Fibroblast of lung (primary cell): Measurements from ENCODE around the gene ABHD16A. TPM values are rescaled to one million over a fixed set of nuclear protein-coding genes. Genes with fewer than 3 reads are reported as not detected.

ENCODE experiments used
- DNase-seq, 2 donors: peaks; one replicate each; pipeline versions ENCODE4 v3.0.0 to v3.0.0-alpha.2; 2010; ENCODE audit warnings: low read depth in 2 of 2
- H2AFZ ChIP-seq: 2 replicates; pipeline ENCODE4 v1.5.1; 2012; ENCODE audit warnings: low read length, control low read depth, inconsistent platforms
- H3K27ac ChIP-seq: 2 replicates; pipeline ENCODE4 v1.5.1; 2011; ENCODE audit warnings: low read length, control low read depth; ENCODE audit not compliant: insufficient read depth
- H3K27me3 ChIP-seq: 2 replicates; pipeline ENCODE4 v1.5.1; 2011; ENCODE audit warnings: mild to moderate bottlenecking, low read length; ENCODE audit not compliant: control insufficient read depth, insufficient read depth
- H3K36me3 ChIP-seq: 2 replicates; pipeline ENCODE4 v1.5.1; 2011; ENCODE audit warnings: low read length; ENCODE audit not compliant: control insufficient read depth, insufficient read depth
- H3K4me1 ChIP-seq: 2 replicates; pipeline ENCODE4 v1.5.1; 2011; ENCODE audit warnings: low read length; ENCODE audit not compliant: control insufficient read depth, insufficient read depth; ENCODE audit errors: extremely low read depth
- H3K4me2 ChIP-seq: 2 replicates; pipeline ENCODE4 v1.5.1; 2011; ENCODE audit warnings: low read length, control low read depth; ENCODE audit not compliant: insufficient read depth; ENCODE audit errors: extremely low read depth
- H3K4me3 ChIP-seq, 4 experiments: fragments of 200-600 bp in 1 of 4; sonication (generic) in 1 of 4; replicated peaks in 1 of 4; 2 replicates each; pipeline ENCODE4 v1.5.1; 2011 to 2016; ENCODE audit warnings: low read length in 4 of 4, low read depth in 3 of 4, mild to moderate bottlenecking in 3 of 4, control low read depth in 2 of 4, inconsistent platforms in 1 of 4, mixed read lengths in 1 of 4; ENCODE audit not compliant: insufficient read depth in 1 of 4; ENCODE audit errors: control extremely low read depth in 1 of 4
- H3K79me2 ChIP-seq: 2 replicates; pipeline ENCODE4 v1.5.1; 2012; ENCODE audit warnings: mild to moderate bottlenecking, low read length, inconsistent platforms; ENCODE audit not compliant: control insufficient read depth, insufficient read depth
- H3K9ac ChIP-seq: 2 replicates; pipeline ENCODE4 v1.5.1; 2011; ENCODE audit warnings: mild to moderate bottlenecking, low read length, control low read depth; ENCODE audit not compliant: insufficient read depth
- H3K9me3 ChIP-seq: 2 replicates; pipeline ENCODE4 v1.5.1; 2012; ENCODE audit warnings: low read depth, low read length; ENCODE audit not compliant: control insufficient read depth, insufficient read depth
- H4K20me1 ChIP-seq: 2 replicates; pipeline ENCODE4 v1.5.1; 2011; ENCODE audit warnings: low read length; ENCODE audit not compliant: control insufficient read depth, insufficient read depth; ENCODE audit errors: extremely low read depth
- EZH2 ChIP-seq: IDR thresholded peaks from 2 replicates; pipeline ENCODE4 v1.5.1; 2012; ENCODE audit warnings: low read length, control low read depth, mild to moderate bottlenecking; ENCODE audit errors: missing control alignments
- polyA plus RNA-seq, 2 donors: library from polyadenylated mRNA; depleted of rRNA in 1 of 2; stranded (reverse) in 1 of 2; unstranded in 1 of 2; fragments of >200 nt; gene quantifications; 2 replicates each; pipeline ENCODE4 v1.2.1, GENCODE V29; 2011 to 2012; ENCODE audit warnings: missing spikeins in 1 of 2
- total RNA-seq: library from RNA; depleted of rRNA; stranded (reverse); fragments of >200 nt; gene quantifications from 2 replicates; pipeline ENCODE4 v1.2.1, GENCODE V29; 2014
- TF ChIP-seq, protein P1 (sequence below), 2 donors: IDR thresholded peaks in 1 of 2; conservative IDR thresholded peaks in 1 of 2; 1 replicate in 1 of 2; 2 replicates in 1 of 2; pipeline ENCODE4 v1.5.1; 2011 to 2012; ENCODE audit warnings: low read length in 2 of 2, control low read depth in 1 of 2, inconsistent platforms in 1 of 2, low read depth in 1 of 2, mild to moderate bottlenecking in 1 of 2

Gene ABHD16A
- total and polyA plus RNA-seq, 2 donors (not counting 1 experiment from before 2014, with no cell fraction given), result 25.1 to 72.0 TPM

DNA sequence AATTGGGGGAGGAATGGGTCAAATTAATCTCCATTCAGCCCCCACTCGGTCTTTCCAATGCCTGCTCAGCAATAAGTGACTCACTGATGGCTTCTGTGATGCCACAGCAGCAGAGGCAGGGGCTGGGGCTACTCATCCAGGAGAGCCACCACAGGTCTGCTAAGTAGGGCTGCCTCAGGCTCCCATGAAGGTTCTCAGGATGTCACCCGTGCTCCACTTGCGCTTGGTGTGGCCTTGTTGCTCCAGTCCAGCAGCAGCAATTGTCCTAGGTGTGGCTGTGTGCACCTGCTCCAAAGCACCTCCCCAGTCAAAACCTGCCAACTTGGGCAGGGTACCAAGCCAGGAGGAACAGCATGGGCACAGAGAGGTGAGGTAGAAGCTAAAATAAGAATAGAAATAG lies 19.0 kb upstream of the ABHD16A start:
- Histone ChIP-seq H3K4me3 (no peak overlapping the region), H3K27ac (no peak overlapping the region), H3K36me3 (peaks cover 6% of the 10 kb centered on the region), H3K27me3 (peaks cover 3% of the 10 kb centered on the region), H3K9me3 (no peaks in the 10 kb centered on the region), H4K20me1 (no peaks in the 10 kb centered on the region), H3K79me2 (no peaks in the 10 kb centered on the region), H3K4me1 (no peaks in the 10 kb centered on the region), H2AFZ (no peak overlapping the region), H3K9ac (no peak overlapping the region), H3K4me2 (no peak overlapping the region)
- TF ChIP-seq, protein P1, sequence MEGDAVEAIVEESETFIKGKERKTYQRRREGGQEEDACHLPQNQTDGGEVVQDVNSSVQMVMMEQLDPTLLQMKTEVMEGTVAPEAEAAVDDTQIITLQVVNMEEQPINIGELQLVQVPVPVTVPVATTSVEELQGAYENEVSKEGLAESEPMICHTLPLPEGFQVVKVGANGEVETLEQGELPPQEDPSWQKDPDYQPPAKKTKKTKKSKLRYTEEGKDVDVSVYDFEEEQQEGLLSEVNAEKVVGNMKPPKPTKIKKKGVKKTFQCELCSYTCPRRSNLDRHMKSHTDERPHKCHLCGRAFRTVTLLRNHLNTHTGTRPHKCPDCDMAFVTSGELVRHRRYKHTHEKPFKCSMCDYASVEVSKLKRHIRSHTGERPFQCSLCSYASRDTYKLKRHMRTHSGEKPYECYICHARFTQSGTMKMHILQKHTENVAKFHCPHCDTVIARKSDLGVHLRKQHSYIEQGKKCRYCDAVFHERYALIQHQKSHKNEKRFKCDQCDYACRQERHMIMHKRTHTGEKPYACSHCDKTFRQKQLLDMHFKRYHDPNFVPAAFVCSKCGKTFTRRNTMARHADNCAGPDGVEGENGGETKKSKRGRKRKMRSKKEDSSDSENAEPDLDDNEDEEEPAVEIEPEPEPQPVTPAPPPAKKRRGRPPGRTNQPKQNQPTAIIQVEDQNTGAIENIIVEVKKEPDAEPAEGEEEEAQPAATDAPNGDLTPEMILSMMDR (conservative IDR thresholded peaks at IDR 0.05 in 1 of 2, IDR thresholded peaks at IDR 0.05 in 1 of 2; ENCODE audit: low read depth in 1 of 2, low read length in 2 of 2), result no peak
- no peak for TF ChIP-seq EZH2
- no peak for DNase-seq

DNA sequence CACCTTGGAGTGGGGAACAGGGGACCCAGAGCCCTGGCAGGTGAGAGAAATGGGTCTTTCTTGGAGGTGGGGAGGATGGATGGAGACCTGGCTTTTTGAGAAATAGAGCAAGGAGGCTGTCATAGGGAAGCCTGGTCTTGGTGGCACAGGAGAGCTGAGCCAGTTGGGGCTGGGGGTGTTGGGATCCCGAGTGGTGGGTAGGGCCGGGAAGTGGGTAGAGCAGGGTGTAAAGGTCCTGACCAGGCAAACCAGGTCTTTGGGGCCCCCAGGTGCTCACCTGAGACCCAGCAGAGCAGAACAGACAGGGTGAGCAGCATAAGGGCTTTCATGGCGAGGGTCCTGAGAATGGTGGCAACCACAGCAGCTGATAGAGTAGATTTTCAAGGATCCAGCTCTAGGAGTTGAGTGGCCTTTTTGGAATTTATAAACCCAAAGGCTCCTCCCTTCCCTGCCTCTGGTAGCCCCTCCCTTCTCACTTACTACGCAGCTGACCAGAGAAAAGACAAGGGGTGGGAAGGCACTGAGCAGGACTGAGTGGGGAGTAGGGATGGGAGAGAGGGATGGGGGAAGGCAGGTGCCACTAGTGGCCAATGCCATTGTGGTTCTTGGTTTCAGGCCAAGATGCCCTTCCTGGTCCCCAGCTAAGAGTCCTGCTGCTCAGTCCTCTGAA lies 18.4 kb upstream of the ABHD16A start, which contains the start of gene LY6G6C:
TSS of gene LY6G6C (minus strand) at position 396 of the 670 bp plus-strand sequence. CDS start at position 329, 67 bp downstream.
- no peaks in the 10 kb centered on the region for H3K36me3 ChIP-seq
- peaks cover 3% of the 10 kb centered on the region for H3K27me3 ChIP-seq
- H3K4me1 ChIP-seq, result no peaks in the 10 kb centered on the region
- no peaks in the 10 kb centered on the region for H3K9me3 ChIP-seq
- H3K4me2 ChIP-seq, result no peak within 1 kb of the TSS
- no peak within 1 kb of the TSS for H3K9ac ChIP-seq
- H2AFZ ChIP-seq, result no peak within 1 kb of the TSS
- H3K79me2 ChIP-seq, result no peaks in the 10 kb centered on the region
- H3K4me3 ChIP-seq, result no peak within 1 kb of the TSS
- TF ChIP-seq EZH2, result no peak
- TF ChIP-seq, protein P1 (conservative IDR thresholded peaks at IDR 0.05 in 1 of 2, IDR thresholded peaks at IDR 0.05 in 1 of 2; ENCODE audit: low read depth in 1 of 2, low read length in 2 of 2), result no peak
- no peaks in the 10 kb centered on the region for H4K20me1 ChIP-seq
- H3K27ac ChIP-seq, result no peak within 1 kb of the TSS
- no peak for DNase-seq

DNA sequence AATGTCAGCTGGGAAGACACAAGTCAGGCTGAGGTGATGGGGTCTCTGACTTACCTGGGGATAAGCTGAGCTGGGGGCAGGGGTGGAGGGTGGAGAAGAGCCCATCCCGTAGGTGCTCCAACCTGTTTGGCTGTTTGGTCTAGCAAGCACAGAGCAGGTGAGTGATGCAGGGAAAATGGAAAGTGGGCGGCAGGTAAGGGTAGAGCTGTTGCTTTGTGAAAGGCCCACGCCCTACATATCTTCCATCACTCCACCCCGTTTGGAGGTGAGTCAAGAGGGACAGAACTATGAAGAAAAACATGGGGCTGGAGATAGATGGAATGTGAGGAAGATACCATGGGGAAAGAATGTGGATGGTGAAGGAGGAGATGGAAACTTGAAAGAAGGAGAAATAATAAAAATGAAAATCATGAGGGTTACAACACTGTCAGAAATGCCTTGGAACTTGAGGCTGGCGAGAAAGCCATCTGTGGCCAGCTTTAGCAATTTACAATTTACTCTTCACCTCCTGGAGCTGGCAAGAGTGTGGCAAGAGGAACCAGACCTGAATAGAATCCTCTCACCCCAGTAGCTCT lies 17.2 kb upstream of the ABHD16A start:
- TF ChIP-seq, protein P1 (conservative IDR thresholded peaks at IDR 0.05 in 1 of 2, IDR thresholded peaks at IDR 0.05 in 1 of 2; ENCODE audit: low read depth in 1 of 2, low read length in 2 of 2), result no peak
- TF ChIP-seq EZH2, result no peak
- Histone ChIP-seq H3K9ac (no peak overlapping the region), H2AFZ (no peak overlapping the region), H3K27me3 (peaks cover 3% of the 10 kb centered on the region), H3K4me2 (no peak overlapping the region), H3K4me3 (no peak overlapping the region), H3K27ac (no peak overlapping the region), H4K20me1 (no peaks in the 10 kb centered on the region), H3K79me2 (no peaks in the 10 kb centered on the region), H3K9me3 (no peaks in the 10 kb centered on the region), H3K36me3 (no peaks in the 10 kb centered on the region), H3K4me1 (no peaks in the 10 kb centered on the region)
- DNase-seq, result no peak
